Fibroblast of skin of left biceps (primary cell): ENCODE results near the gene POLR2E.

ENCODE experiments used
- DNase-seq, 2 experiments: peaks; one replicate each; pipeline ENCODE4 v3.0.0-alpha.2; 2013; ENCODE audit warnings: low read depth in 2 of 2

POLR2E gene

DNA sequence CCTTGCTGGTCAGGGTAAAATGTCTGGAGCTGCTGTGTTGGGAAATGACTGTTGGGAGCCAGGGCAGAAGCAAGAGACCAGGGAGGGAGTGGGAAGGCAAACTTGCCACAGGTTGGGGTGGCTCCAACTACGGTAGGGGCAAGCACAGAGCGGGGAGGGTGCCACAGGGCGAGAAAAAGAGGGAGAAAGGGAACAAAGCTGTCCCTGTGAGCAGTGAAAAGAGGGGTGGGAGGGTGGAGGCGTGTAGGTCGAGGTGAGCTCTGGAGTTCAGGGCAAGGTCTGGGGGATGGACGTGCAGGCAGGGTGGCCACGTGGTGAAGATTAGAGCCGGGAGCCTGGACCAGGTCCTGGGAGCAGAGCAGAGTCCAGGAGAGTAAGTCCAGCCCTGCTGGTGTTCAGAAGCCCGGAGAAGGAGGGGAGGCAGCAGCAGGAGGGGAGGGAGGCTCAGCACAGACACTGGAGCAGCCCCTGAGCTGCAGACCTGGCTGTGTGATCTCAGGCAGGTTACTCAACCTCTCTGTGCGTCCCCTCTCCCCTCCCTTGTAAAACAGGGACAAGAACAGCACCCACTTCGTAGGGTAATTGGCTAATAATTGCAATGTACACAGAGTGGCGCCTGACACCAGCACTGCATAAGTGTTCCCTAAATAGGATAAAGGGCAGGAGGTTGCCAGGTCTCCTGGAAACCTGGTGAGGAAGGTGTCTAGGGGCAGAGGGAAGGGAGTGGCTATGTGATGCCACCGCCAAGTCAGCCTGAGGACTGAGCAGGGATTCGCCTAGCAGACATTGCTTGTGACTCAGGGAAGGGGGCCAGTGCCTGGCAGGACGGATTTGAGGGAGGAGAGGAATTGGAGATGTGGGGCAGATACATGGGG lies 3.2 kb upstream of the POLR2E start:
- DNase-seq = no peak

GRCh38 chr19:1097810-1098176 lies 2.6 kb upstream of the POLR2E start:
- no peak for DNase-seq

DNA sequence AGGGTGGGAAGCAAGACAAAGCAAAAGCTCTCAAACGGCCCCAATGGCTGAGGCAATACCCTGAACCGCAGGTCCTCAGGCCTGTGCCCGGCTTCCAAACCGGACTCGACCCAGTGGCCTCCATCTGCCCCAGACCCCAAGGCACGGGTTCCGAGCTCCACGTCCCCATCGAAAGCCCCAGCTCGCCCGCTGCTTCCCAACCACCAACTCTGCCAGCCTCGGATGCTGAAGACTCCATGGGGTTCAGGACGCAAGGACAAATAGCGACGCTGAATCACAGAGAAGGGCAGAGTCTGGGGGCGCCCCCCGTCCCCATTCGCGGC lies 559 bp downstream of the POLR2E start:
- DNase-seq = no peak

- no peak for DNase-seq
Measured at GRCh38 chr19:1093811-1094553, 1.2 kb downstream of the POLR2E start.

DNA sequence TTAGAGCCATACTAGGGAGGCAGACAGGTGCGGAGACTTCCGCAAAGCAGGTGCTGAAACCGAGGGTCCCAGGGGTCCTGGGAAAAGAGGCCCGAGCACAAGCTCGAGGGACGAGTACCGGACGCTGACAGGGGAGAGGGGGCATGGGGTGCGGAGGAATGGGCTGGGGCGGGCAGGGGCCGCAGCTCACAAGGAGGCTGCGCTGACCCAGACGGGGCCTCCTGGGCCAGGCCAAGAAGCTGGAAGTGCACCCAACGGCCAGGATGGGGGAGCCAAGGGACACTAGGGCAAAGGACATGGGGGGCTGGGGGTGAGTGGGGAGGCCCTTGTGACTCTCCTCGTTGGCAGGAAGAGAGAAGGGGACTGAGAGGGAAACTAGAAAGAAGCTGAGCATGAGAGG lies 1.8 kb downstream of the POLR2E start:
- no peak for DNase-seq

- DNase-seq = no peak
Measured at GRCh38 chr19:1091544-1092175, 3.5 kb downstream of the POLR2E start.

DNA sequence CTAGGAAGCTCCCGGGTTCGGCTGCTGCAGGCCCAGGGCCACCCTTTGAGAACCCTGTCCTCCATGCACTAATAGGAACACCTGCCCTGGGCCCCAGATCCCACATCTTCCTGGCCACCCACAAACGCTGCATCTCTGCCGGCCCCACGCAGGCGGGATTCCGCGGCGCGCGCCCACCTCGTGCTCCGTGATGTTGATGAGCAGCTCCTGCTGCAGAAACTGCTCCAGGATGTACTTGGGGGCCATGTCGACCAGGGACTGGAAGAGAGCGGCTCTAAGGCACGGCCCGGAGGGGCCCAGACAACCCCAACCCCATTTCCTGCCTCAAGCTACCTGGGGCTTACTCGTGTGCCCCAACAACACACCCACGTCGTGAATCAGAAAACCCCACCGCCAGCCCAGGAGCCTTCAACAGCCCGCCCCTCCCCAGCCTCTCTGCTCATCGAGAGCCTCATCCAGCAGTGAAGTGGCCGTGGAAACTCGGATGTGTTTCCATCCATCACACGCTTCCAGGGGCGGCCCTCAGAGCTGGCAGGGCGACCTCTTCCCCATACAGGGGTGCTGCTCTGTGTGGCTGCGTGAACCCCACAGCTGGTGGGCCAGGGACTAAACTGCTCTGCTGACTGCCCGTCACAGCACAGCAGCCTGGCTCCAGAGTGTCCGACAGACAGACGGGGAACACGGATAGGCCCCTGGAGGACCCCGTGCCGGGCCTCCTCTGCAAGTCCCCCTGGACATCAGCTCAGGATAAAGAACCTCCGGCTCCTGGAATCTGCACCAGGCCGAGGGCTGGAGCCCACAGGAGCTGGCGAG lies 4.2 kb downstream of the POLR2E start:
- DNase-seq = no peak

DNA sequence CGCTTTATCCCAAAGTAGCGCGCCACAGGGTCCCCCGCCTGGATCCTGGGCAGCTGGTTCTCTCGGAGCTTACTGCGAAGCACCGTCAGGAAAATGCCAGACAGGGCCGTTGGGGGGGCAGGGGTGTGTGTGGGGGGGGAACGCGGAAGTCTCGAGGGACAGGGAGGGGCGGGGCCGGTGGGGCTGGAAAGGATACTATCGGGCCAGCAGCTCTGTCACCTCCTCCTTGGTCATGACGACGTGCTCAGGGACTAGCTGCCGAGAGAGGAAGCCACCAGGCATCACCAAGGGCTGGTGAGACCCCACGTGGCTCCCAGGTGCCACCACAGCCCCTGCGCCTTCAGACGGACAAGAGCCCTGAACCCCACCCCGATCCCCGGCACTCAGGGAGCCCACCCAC lies 5.3 kb downstream of the POLR2E start:
- DNase-seq = no peak

- no peak for DNase-seq
Measured at GRCh38 chr19:1089126-1089771, 5.9 kb downstream of the POLR2E start.

GRCh38 chr19:1088416-1089010 lies 6.7 kb downstream of the POLR2E start:
- DNase-seq = no peak

- no peak for DNase-seq
Measured at GRCh38 chr19:1087813-1088415, 7.3 kb downstream of the POLR2E start.

- DNase-seq = no peak
Measured at GRCh38 chr19:1086613-1087012, 8.6 kb downstream of the POLR2E start.

GRCh38 chr19:1085676-1086442 lies 9.3 kb downstream of the POLR2E start:
- no peak for DNase-seq

GRCh38 chr19:1085053-1085658 lies 10.0 kb downstream of the POLR2E start:
- no peak for DNase-seq

DNA sequence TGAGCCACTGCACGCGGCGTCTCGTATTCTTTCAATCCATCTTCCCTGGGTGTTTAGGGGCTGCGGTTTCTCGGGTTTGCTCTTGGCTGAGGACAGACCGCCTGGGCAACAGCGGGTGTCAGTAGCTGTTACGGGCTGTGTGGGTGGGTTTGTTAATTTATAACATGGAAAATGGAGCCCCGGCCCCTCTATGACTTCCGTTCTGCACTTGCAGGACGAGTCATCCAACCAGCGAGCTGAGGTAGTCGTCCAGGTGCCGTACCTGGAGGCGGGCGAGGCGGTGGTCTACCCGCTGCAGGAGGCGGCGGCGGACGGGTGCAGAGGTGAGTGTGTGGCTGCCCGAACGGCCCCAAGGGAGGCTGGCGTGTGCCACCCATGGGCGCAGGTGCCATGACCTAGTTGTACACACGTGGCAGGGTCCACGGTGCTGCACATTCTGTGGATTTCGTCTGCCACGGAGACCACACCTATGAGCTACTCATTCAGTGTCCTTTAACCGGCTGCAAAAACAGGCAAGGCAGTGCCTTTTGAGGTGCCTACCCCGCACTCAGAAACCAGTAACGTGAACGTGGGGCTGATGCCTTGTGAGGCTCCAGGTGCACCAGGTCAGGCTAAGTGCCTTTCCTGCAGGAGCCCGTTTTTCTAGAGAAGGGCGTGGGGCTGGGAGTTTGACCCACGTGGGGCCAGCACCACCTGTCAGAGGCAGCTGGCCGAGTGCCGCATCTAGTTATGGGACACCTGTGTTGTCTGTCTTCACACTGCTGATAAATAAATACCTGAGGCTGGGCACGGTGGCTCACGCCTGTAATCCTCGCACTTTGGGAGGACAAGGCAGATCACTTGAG lies 10.9 kb downstream of the POLR2E start:
- no peak for DNase-seq

DNA sequence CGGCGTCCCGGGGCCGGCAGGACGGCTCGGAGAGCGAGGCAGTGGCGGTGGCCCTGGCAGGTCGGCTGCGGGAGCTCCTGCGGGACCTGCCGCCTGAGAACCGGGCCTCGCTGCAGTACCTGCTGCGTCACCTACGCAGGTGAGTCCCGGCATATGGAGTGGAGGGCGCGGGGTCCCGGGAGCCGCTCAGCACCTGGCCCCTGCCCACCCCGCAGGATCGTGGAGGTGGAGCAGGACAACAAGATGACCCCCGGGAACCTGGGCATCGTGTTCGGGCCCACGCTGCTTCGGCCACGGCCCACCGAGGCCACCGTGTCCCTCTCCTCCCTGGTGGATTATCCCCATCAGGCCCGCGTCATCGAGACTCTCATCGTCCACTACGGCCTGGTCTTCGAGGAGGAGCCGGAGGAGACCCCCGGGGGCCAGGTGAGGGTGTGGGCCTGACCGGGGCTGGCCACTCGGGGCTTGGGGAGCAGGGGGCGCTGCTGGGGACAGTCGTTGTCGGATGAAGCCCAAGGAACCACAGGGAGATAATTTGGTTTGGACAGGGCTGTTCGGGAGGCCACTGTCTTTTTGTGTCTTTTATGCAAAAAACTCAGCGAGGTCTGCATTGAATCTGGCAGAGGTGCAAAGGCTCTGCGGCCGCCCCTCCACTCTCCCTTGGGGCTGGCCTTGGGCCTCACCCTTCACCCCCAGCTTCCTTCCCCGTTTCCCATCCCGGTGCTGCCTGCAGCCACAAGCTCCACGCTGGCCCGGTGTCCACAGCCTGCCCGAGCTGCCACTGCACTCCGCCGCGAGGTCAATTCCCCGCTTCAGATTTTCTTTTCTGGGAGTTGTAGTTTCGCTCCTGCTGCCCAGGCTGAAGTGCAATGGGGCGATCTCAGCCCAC lies 12.0 kb downstream of the POLR2E start:
- DNase-seq = no peak

DNA sequence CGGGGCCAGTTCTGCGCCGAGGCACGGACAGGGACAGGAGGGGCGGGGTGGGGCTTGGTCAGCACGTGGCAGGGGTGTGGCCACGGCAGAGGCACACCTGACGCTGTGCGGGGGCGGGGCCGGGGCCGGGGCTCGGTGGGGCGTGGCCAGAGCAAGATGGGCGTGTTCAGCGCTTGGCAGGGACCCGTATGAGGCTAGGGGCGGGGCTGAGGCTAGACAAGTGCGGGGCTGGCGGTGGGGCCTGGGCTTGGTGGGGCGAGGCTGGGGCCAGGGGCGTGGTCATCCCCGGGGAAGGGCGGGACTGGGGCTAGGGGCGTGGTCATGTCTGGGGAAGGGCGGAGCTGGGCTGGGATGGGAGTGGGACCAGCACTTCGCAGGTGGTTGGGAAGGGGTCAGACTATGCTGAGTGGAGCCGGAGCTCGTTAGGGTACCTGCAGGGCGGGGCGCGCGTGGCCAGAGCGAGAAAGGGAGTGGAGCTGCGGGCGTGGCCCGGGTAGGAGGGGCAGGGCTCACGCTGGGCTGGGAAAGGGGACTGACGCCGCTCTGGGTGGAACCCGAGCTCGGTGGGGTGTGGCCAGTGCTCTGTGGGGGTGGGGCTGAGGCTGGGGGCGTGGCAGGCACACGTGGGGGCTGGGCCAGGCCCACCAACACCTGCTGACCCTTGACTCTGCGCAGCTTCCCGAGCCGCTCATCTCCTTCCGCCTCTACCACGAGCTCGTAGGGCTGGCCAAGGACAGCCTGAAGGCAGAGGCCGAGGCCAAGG lies 12.8 kb downstream of the POLR2E start:
- no peak for DNase-seq
